ENCODE results near the gene FGF21. TPM values are rescaled to one million over a fixed set of nuclear protein-coding genes. Genes with fewer than 3 reads are reported as not detected.

Gene FGF21

GRCh38 chr19:48802623-48803022 is 47.3 kb downstream of the FGF21 start:
- H3K9me3 ChIP-seq (replicated peaks; ENCODE audit: low read length): no peaks in the 10 kb centered on the region
- peaks cover 9% of the 10 kb centered on the region for H3K4me1 ChIP-seq (ENCODE audit: control insufficient read depth, insufficient read depth, low read length)
- no peak overlapping the region for H3K4me3 ChIP-seq (ENCODE audit: low read length)
- peaks cover 7% of the 10 kb centered on the region for H3K36me3 ChIP-seq (ENCODE audit: insufficient read depth, low read length)
- no peaks in the 10 kb centered on the region for H3K27me3 ChIP-seq (ENCODE audit: control insufficient read depth, insufficient read depth, low read length)
- no peak overlapping the region for H3K9ac ChIP-seq (ENCODE audit: low read depth, low read length)
- no peak overlapping the region for H3K4me2 ChIP-seq (ENCODE audit: low read length)

GRCh38 chr19:48804496-48804895 is 49.2 kb downstream of the FGF21 start:
- no peak overlapping the region for H3K4me2 ChIP-seq (ENCODE audit: low read length)
- H3K36me3 ChIP-seq (ENCODE audit: insufficient read depth, low read length): peaks cover 3% of the 10 kb centered on the region
- H3K27me3 ChIP-seq (ENCODE audit: control insufficient read depth, insufficient read depth, low read length): no peaks in the 10 kb centered on the region
- no peak overlapping the region for H3K4me3 ChIP-seq (ENCODE audit: low read length)
- peaks cover 2% of the 10 kb centered on the region for H3K4me1 ChIP-seq (ENCODE audit: control insufficient read depth, insufficient read depth, low read length)
- H3K9me3 ChIP-seq (replicated peaks; ENCODE audit: low read length): no peaks in the 10 kb centered on the region
- H3K9ac ChIP-seq (ENCODE audit: low read depth, low read length): no peak overlapping the region

- Histone ChIP-seq H3K4me3 (ENCODE audit: low read length) (no peak overlapping the region), H3K9me3 (replicated peaks; ENCODE audit: low read length) (no peaks in the 10 kb centered on the region), H3K9ac (ENCODE audit: low read depth, low read length) (no peak overlapping the region), H3K4me2 (ENCODE audit: low read length) (no peak overlapping the region), H3K36me3 (ENCODE audit: insufficient read depth, low read length) (peaks cover 3% of the 10 kb centered on the region), H3K4me1 (ENCODE audit: control insufficient read depth, insufficient read depth, low read length) (peaks cover 6% of the 10 kb centered on the region), H3K27me3 (ENCODE audit: control insufficient read depth, insufficient read depth, low read length) (no peaks in the 10 kb centered on the region)
These were observed 50.1 kb downstream of the FGF21 start for GRCh38 chr19:48805452-48805851.

GRCh38 chr19:48806518-48806817 is 51.1 kb downstream of the FGF21 start:
- H3K36me3 ChIP-seq (ENCODE audit: insufficient read depth, low read length): peaks cover 3% of the 10 kb centered on the region
- no peaks in the 10 kb centered on the region for H3K9me3 ChIP-seq (replicated peaks; ENCODE audit: low read length)
- no peaks in the 10 kb centered on the region for H3K27me3 ChIP-seq (ENCODE audit: control insufficient read depth, insufficient read depth, low read length)
- H3K4me3 ChIP-seq (ENCODE audit: low read length): no peak overlapping the region
- no peak overlapping the region for H3K4me2 ChIP-seq (ENCODE audit: low read length)
- H3K4me1 ChIP-seq (ENCODE audit: control insufficient read depth, insufficient read depth, low read length): peaks cover 6% of the 10 kb centered on the region
- no peak overlapping the region for H3K9ac ChIP-seq (ENCODE audit: low read depth, low read length)

GRCh38 chr19:48806818-48807589 is 51.7 kb downstream of the FGF21 start:
- H3K36me3 ChIP-seq (ENCODE audit: insufficient read depth, low read length): peaks cover 3% of the 10 kb centered on the region
- H3K4me1 ChIP-seq (ENCODE audit: control insufficient read depth, insufficient read depth, low read length): peaks cover 6% of the 10 kb centered on the region
- no peak overlapping the region for H3K9ac ChIP-seq (ENCODE audit: low read depth, low read length)
- no peaks in the 10 kb centered on the region for H3K9me3 ChIP-seq (replicated peaks; ENCODE audit: low read length)
- H3K4me3 ChIP-seq (ENCODE audit: low read length): no peak overlapping the region
- no peak overlapping the region for H3K4me2 ChIP-seq (ENCODE audit: low read length)
- no peaks in the 10 kb centered on the region for H3K27me3 ChIP-seq (ENCODE audit: control insufficient read depth, insufficient read depth, low read length)

- H3K36me3 ChIP-seq (ENCODE audit: insufficient read depth, low read length): peaks cover 3% of the 10 kb centered on the region
- H3K4me2 ChIP-seq (ENCODE audit: low read length): no peak overlapping the region
- no peak overlapping the region for H3K9ac ChIP-seq (ENCODE audit: low read depth, low read length)
- peaks cover 13% of the 10 kb centered on the region for H3K4me1 ChIP-seq (ENCODE audit: control insufficient read depth, insufficient read depth, low read length)
- no peaks in the 10 kb centered on the region for H3K9me3 ChIP-seq (replicated peaks; ENCODE audit: low read length)
- no peak overlapping the region for H3K4me3 ChIP-seq (ENCODE audit: low read length)
- no peaks in the 10 kb centered on the region for H3K27me3 ChIP-seq (ENCODE audit: control insufficient read depth, insufficient read depth, low read length)
These were observed 52.4 kb downstream of the FGF21 start for GRCh38 chr19:48807590-48808308.

Small RNA genes lying within 50 kb of the gene (small RNA-seq; reads per million reads assigned to genes)
- gene RNU6-317P: not detected
